ENCODE measurements around the gene KCTD3. TPM values are rescaled to one million over a fixed set of nuclear protein-coding genes. Genes with fewer than 3 reads are reported as not detected.

KCTD3 gene
- total RNA-seq, 1 donor from 2014 or later, result 38.9 TPM

DNA sequence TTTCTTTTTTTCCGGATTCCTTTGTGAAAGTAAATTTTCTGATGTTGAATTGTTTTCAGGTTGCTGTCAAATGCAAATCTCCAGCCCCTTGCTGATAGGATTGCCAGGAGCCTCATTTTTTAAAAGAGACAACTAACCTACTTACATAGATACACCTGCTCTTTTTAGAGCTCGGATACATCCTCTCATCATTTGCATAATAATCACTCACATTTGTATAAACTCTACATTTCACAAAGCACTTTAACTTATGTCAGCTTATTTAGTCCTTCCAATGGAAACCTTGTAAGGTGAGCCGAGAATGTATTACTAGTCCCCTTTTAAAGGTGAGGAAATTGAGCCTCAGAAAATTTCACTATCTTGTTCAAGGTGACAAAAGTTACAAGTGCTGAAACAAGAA lies 84.8 kb downstream of the KCTD3 start:
- no peak for DNase-seq (ENCODE audit: low read depth in 2 of 2)

DNA sequence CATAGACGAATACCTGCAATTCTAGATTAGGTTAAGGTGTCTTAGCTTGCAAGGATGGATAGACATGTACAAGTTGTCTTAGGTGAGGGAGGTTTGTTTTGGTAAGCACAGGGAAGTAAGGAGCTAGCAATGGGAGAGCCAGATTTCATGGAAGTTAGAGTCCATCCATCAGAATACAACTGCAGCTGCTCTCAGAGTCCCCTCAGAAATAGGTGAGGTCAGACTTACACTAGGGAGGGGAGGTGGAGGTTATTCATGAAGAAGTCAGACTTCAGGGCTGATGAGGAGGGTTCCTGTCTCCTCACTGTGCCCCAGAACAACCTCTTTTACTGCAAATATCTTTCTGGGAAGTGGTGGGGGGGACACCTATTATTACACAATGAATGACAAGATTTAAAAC lies 85.3 kb downstream of the KCTD3 start:
- DNase-seq (ENCODE audit: low read depth in 2 of 2), result no peak

DNA sequence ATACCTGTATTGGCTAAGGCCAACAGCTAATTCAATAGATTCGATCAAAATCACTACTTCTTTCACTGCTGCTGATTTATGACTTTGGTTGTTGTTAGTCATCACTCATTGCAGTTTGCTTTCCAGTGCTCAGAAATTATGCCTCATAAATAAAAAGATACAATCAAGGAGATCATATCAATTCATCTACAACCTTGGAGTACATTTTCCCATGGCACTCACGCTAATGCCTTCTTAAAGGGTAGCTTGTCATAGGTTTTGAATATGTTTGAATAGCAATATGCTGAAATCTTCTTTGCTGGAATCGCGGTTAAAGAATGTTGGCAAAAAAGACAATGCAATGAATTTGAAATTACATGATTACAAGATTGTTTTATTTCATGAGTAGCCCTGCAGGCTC lies 89.9 kb downstream of the KCTD3 start:
- no peak for DNase-seq (ENCODE audit: low read depth in 2 of 2)

DNA sequence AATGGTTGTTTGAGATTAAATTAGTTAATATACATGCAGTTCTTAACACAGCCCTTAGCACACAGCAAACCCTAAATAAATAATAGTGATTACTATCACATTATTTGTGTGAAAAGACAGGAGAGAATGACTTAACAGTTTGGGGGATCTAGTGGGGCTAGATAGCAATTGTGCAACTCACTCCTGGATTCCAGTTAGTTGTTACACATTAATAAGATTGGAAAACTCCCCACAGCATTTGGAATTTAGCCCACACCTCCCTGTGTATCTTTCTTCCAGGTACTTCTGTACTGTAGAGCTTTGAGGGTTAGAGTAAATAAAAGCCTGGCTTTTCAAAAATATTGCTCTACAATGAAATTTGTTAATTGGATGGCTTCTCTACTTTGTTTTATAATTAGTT lies 93.2 kb downstream of the KCTD3 start:
- no peak for DNase-seq (ENCODE audit: low read depth in 2 of 2)

DNA sequence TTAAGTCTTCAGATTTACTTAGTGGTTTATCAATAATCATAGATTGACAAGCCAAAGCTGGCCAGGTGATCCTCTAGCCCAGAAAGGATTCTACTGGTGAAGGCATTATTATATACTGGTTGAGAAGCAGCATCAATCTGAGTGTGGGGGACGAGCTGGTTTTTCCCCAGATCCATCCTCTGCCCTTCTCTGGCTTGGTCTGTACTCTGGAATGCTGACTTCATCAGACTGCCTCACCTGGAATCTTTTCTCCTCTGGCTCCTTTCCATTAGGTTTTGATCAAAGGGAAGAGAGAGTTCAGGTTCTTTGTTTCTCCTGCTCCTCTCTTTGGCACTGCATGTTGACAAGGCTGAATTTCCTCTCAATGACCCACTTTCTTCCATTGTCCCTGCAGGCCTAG lies 93.9 kb downstream of the KCTD3 start:
- DNase-seq (ENCODE audit: low read depth in 2 of 2), result no peak

- DNase-seq (ENCODE audit: low read depth in 2 of 2), result no peak
These were observed 98.1 kb downstream of the KCTD3 start for GRCh38 chr1:215665215-215665614.

DNA sequence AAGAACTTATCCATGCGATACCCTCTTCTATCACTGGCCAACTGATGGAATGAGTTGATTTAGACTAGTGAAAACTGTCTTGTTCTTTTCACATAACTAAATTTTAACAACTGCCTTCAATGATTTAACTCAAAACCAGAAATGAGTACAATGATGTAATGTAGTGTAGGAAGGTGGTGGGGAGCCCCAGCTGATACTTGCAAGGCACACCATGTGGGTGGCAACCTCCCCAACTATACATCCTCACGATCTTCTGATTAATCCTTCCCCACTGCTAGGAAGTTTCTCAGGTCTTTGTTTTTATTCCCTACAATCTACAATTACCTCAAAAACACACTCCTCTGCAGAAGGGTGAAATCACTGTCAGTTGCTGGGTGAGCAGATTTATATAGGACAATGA lies 100.7 kb downstream of the KCTD3 start:
- DNase-seq (ENCODE audit: low read depth in 2 of 2), result no peak

GRCh38 chr1:215669806-215670491 lies 102.8 kb downstream of the KCTD3 start:
- no peak for DNase-seq (ENCODE audit: low read depth in 2 of 2)

Data from lung microvascular endothelial cell (primary cell).